GM10248 (cell line): ENCODE measurements around the gene TFIP11.
A peak's percentile ranks its signal among the peaks of the same experiment; 100 is the strongest.

Experiments used
- CTCF ChIA-PET: fragments of 300-600 bp; sonication (Branson Sonifier 250); formaldehyde crosslinking; extraction: SDS; loops from one replicate; lab custom pipeline; 2021; ENCODE audit warnings: antibody characterized with exemption; lab: Yijun Ruan, JAX
- POLR2A ChIA-PET: fragments of 350-650 bp; sonication (Branson Sonifier 250); formaldehyde crosslinking; extraction: SDS; loops from one replicate; lab custom pipeline; 2020; ENCODE audit warnings: antibody characterized with exemption; lab: Yijun Ruan, JAX
- DNase-seq: peaks from one replicate; pipeline ENCODE4 v3.0.0; 2012; ENCODE audit errors: extremely low spot score
- CTCF ChIP-seq: IDR thresholded peaks from 2 replicates; pipeline ENCODE4 v1.5.1; 2012; ENCODE audit warnings: mild to moderate bottlenecking, low read depth; ENCODE audit errors: extremely low read depth, missing control alignments, control extremely low read depth

Gene TFIP11

GRCh38 chr22:26462641-26463040, 49.6 kb downstream of the TFIP11 start:
- ChIA-PET CTCF (interaction anchor here (1.0 to 7.5 kb wide), 10 partner anchors 8 to 203 kb away, joined by 3 to 76 read pairs (median 7); no protein-coding TSS in a partner anchor), POLR2A (no interaction called here)
- no peak for DNase-seq
- TF ChIP-seq CTCF, result no peak

GRCh38 chr22:26462051-26462450, 50.2 kb downstream of the TFIP11 start:
- TF ChIP-seq CTCF, result no peak
- ChIA-PET CTCF (interaction anchor here (0.9 to 7.5 kb wide), 21 partner anchors 9 to 212 kb away, joined by 3 to 76 read pairs (median 7); partner anchors contain the start of genes HPS4 and SRRD), POLR2A (no interaction called here)
- no peak for DNase-seq

- CTCF ChIA-PET, result interaction anchor here (0.6 to 7.5 kb wide), 29 partner anchors 9 to 213 kb away, joined by 3 to 76 read pairs (median 6); partner anchors contain the start of genes HPS4 and SRRD
- peak; percentile 55 for TF ChIP-seq CTCF
- POLR2A ChIA-PET, result no interaction called here
- peak; percentile 59 for DNase-seq
Measured at GRCh38 chr22:26461188-26461810, 51.0 kb downstream of the TFIP11 start.

GRCh38 chr22:26460202-26460601, 52.1 kb downstream of the TFIP11 start:
- no peak for DNase-seq
- ChIA-PET CTCF (interaction anchor here (0.9 to 7.5 kb wide), 22 partner anchors 10 to 219 kb away, joined by 3 to 76 read pairs (median 6); partner anchors contain the start of genes HPS4 and SRRD), POLR2A (no interaction called here)
- TF ChIP-seq CTCF, result no peak

- no peak for DNase-seq
- TF ChIP-seq CTCF, result no peak
- ChIA-PET CTCF (no interaction called here), POLR2A (no interaction called here)
Measured at GRCh38 chr22:26457661-26458272, 54.5 kb downstream of the TFIP11 start.

GRCh38 chr22:26453812-26454500, 58.3 kb downstream of the TFIP11 start:
- DNase-seq, result no peak
- ChIA-PET CTCF (interaction anchor here (0.9 to 3.0 kb wide), 4 partner anchors 8 to 93 kb away, joined by 3 to 9 read pairs (median 4); no protein-coding TSS in a partner anchor), POLR2A (no interaction called here)
- no peak for TF ChIP-seq CTCF
